Muscle layer of duodenum (tissue), 2 donors: ENCODE data around the gene NXPH3.
A peak's percentile ranks its signal among the peaks of the same experiment; 100 is the strongest.

Experiments used
- H3K27ac ChIP-seq: one replicate; pipeline ENCODE4 v1.7.0; 2013; ENCODE audit warnings: mild to moderate bottlenecking, low read length
- H3K27me3 ChIP-seq: one replicate; pipeline ENCODE4 v1.7.0; 2013; ENCODE audit warnings: low read depth, mild to moderate bottlenecking, control low read depth, low read length
- H3K36me3 ChIP-seq, 2 donors: one replicate each; pipeline ENCODE4 v1.7.0; 2013; ENCODE audit warnings: low read length in 2 of 2, control low read depth in 1 of 2, mild to moderate bottlenecking in 1 of 2; ENCODE audit not compliant: insufficient read depth in 2 of 2, control insufficient read depth in 1 of 2
- H3K4me1 ChIP-seq, 2 donors: one replicate each; pipeline ENCODE4 v1.7.0; 2013; ENCODE audit warnings: low read length in 2 of 2, mild to moderate bottlenecking in 2 of 2, control low read depth in 1 of 2, moderate library complexity in 1 of 2; ENCODE audit not compliant: insufficient read depth in 2 of 2, control insufficient read depth in 1 of 2
- H3K4me3 ChIP-seq, 2 donors: one replicate each; pipeline ENCODE4 v1.7.0; 2013; ENCODE audit warnings: low read length in 2 of 2, low read depth in 1 of 2, mild to moderate bottlenecking in 1 of 2
- H3K9me3 ChIP-seq, 2 donors: one replicate each; pipeline ENCODE4 v1.7.0; 2013; ENCODE audit warnings: low read length in 2 of 2, control low read depth in 1 of 2, mild to moderate bottlenecking in 1 of 2; ENCODE audit not compliant: control insufficient read depth in 1 of 2
- donor health status: healthy.

NXPH3 gene

GRCh38 chr17:49618028-49618611 is 42.4 kb downstream of the NXPH3 start:
- peaks cover 47 to 60% of the 10 kb centered on the region in 2 donors for H3K36me3 ChIP-seq
- H3K27ac ChIP-seq = no peak overlapping the region
- no peaks in the 10 kb centered on the region for H3K9me3 ChIP-seq
- H3K4me1 ChIP-seq = peaks cover 15 to 50% of the 10 kb centered on the region in 2 donors
- no peaks in the 10 kb centered on the region for H3K27me3 ChIP-seq
- no peak overlapping the region for H3K4me3 ChIP-seq

DNA sequence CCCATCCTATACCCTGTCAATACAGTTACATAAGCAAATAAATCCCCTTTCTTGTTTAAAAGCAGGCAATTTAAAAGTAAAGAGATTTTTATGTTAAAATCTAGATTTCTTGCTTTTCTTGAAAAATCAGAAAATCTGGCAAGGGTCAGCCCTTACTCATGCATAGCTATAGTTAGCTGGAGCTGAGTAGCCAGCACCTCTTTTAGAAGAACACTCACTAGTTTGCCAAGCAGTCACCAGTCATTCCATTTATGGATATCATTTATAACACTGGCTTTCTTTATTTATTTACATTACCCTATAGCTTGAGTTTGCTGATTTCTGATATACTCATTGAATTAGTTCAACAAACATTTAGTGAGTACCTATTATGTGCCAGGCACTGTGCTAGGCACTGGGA is 45.7 kb downstream of the NXPH3 start:
- Histone ChIP-seq H3K4me1 (peaks cover 9 to 56% of the 10 kb centered on the region in 2 donors), H3K4me3 (no peak overlapping the region), H3K9me3 (no peaks in the 10 kb centered on the region), H3K36me3 (peaks cover 38 to 51% of the 10 kb centered on the region in 2 donors), H3K27me3 (no peaks in the 10 kb centered on the region), H3K27ac (no peak overlapping the region)

DNA sequence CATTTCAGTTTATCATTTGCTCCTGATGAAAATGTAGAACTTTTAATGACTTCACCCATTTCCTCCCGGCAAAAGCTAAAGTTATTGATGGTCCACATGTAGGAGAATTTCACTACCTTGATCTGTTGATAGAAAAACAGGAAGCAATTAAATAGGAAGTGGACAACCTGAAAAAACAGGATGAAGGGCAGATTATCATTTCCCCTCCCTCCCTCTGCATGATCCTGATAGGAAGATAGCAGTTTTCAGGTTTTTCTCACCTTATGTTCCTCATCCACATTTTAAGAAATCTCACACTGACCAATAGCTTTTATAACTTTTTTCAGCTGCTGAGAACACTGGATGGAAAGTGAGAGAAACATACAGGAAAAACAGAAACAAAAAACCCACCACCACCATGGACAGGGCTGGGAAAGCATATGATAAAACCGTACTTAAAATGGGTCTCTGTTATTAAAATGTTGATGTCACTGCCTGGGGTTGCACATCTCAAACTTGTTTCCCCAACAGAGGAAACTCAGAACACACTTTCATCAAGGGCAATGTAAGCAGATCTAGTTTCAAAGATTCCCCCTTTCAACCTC is 46.4 kb downstream of the NXPH3 start:
- H3K9me3 ChIP-seq = no peaks in the 10 kb centered on the region
- H3K4me3 ChIP-seq = no peak overlapping the region
- peak overlapping the region; percentile 3 for H3K27ac ChIP-seq
- H3K36me3 ChIP-seq = peaks cover 38 to 45% of the 10 kb centered on the region in 2 donors
- no peaks in the 10 kb centered on the region for H3K27me3 ChIP-seq
- H3K4me1 ChIP-seq = peaks cover 4 to 53% of the 10 kb centered on the region in 2 donors

GRCh38 chr17:49624896-49625295 is 49.2 kb downstream of the NXPH3 start:
- H3K27me3 ChIP-seq = no peaks in the 10 kb centered on the region
- H3K4me1 ChIP-seq = peaks cover 13 to 57% of the 10 kb centered on the region in 2 donors
- peaks cover 22 to 23% of the 10 kb centered on the region in 2 donors for H3K36me3 ChIP-seq
- H3K9me3 ChIP-seq = no peaks in the 10 kb centered on the region
- H3K4me3 ChIP-seq = no peak overlapping the region
- H3K27ac ChIP-seq = no peak overlapping the region

DNA sequence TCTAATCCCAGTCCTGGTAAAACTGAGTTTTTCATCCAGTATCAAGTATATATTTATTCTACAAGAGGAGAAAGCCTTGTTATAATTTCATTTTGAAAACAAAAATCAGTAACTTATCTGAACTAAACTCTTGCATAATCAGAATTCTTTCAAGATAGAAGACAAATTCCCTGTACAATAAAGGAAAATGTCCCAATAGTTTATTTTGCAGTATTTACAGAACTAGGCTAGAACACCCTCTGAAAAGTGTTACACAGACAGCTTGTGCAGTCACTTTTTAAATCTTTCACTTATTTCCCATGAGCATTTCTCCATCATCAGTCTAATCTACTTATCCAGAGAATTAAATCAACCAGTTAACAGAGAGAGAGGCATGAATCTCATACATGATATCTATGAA is 53.8 kb downstream of the NXPH3 start:
- peaks cover 28 to 71% of the 10 kb centered on the region in 2 donors for H3K4me1 ChIP-seq
- no peak overlapping the region for H3K27ac ChIP-seq
- no peak overlapping the region for H3K4me3 ChIP-seq
- peaks cover 0 to 4% of the 10 kb centered on the region in 2 donors for H3K36me3 ChIP-seq
- no peaks in the 10 kb centered on the region for H3K27me3 ChIP-seq
- H3K9me3 ChIP-seq = no peaks in the 10 kb centered on the region

DNA sequence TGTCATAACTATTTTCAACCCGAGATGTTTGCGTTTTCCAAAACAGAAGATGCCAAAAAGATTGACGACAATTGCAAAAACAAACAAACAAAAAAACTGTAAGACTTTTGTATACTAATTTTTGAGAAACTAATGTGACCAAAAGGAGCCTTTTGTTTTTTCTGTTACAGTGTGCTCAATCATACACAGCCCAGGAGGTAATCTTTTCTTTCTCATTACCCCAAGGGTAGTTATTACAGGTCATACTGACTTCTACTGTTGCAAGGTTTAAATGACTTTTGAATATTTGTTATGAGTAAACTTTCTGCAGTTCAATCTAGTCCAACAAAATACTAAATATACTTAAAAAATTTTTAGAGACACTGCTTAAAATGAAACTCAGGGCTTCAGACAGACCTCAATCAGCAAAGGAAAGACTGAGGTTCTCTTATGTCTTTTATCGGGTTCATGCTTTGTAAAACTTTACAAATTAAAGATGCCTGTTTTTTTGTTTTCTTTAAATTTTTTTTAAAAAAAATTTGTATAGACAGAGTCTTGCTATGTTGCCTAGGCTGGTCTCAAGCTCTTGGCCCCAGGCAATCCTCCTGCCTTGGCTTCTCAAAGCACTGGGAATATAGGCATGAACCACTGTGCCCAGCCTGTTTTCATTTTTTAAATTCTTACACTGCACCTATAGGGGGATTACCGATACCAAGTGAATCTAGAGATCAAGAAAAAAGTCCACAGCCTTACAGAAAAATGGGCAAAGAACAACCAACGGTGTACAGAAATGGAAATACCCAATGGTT is 54.6 kb downstream of the NXPH3 start:
- Histone ChIP-seq H3K4me3 (no peak overlapping the region), H3K4me1 (peaks cover 28 to 72% of the 10 kb centered on the region in 2 donors), H3K9me3 (no peaks in the 10 kb centered on the region)

GRCh38 chr17:49631496-49631895 is 55.8 kb downstream of the NXPH3 start:
- Histone ChIP-seq H3K27me3 (no peaks in the 10 kb centered on the region), H3K9me3 (no peaks in the 10 kb centered on the region), H3K27ac (no peak overlapping the region), H3K4me3 (no peak overlapping the region), H3K4me1 (peaks cover 28 to 73% of the 10 kb centered on the region in 2 donors), H3K36me3 (peaks cover 0 to 4% of the 10 kb centered on the region in 2 donors)

More for the DNA sequence above, 54.6 kb downstream of the NXPH3 start:
- H3K36me3 ChIP-seq = peaks cover 0 to 4% of the 10 kb centered on the region in 2 donors
- no peak overlapping the region for H3K27ac ChIP-seq
- no peaks in the 10 kb centered on the region for H3K27me3 ChIP-seq
